ENCODE results near the gene ARHGEF7. TPM values are rescaled to one million over a fixed set of nuclear protein-coding genes. Genes with fewer than 3 reads are reported as not detected.
A peak's percentile ranks its signal among the peaks of the same experiment; 100 is the strongest.
"Not testable (repeated sequence)": the region's sequence is repeated elsewhere in the genome, so short reads cannot be mapped to it uniquely, and the experiment has no call there.

The ARHGEF7 gene
- polyA plus RNA-seq, 3 donors from 2014 or later, result 7.8 to 16.4 (median 7.9) TPM

DNA sequence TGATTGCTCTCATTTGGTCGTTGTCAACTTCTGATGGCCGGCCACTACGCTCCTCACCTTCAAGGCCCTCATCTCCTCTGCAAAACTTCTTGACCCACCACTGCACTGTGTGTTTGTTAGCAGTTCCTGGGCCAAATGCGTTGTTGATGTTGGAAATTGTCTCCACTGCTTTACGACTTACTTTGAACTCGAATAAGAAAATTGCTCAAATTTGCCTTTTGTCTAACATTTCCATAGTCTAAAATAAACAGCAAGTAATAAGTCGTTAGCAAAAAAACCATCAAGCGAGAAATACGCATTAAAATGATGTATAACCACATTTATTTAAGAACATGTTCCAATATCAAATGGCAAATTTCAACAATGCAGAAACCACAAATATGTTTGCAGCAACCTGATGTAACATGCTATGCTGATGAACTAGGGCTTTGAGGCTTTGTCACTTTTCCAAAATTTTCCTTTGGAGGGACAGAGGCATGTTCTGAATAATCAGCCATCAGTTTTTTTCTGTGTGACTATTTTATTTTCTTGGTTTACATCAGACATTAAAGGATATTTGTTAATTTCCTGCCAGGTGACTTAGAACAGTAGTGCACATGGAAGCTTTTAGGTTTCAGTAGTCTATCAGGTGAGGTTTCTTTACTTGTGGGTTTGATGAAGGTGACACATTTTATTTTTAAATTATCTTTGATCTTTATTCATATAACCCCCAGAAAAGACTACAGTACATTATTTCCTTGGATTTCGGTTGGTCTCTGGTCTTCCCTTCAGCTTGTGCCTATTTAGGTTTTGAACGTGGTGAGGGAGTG is 130.7 kb downstream of the ARHGEF7 start:
- H3K27ac Mint-ChIP-seq, result no peak overlapping the region
- peaks cover 0 to 4% (median 0%) of the 10 kb centered on the region in 3 donors for H3K27me3 Mint-ChIP-seq (ENCODE audit: low read depth in 3 of 3)

DNA sequence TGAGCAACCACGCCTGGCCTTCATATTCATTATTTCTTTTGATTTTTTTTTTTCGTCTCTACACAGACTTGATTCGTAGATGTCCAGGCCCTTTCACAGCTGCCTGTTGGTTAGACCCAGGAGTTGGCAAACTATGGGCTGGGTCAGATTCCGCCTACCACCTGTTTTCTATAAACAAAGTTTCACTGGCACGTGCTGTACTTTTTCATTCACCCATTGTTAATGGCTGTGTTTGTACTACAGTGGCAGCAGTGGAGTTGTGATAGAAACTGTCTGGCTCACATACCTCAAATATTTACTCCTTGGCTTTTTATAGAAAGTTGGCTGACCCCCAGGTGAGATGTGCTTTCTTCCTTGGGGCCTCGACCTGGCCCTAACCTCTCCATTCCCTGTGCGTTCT is 132.4 kb downstream of the ARHGEF7 start:
- Mint-ChIP-seq H3K27me3 (ENCODE audit: low read depth in 3 of 3) (peaks cover 0 to 4% (median 0%) of the 10 kb centered on the region in 3 donors), H3K36me3 (peaks cover 24 to 49% (median 27%) of the 10 kb centered on the region in 3 donors), H3K4me1 (peaks cover 10 to 31% of the 10 kb centered on the region in 2 donors), H3K4me3 (no peak overlapping the region), H3K9me3 (no peaks in the 10 kb centered on the region), H3K27ac (no peak overlapping the region)
- no peak for DNase-seq

More for the DNA sequence above, 130.7 kb downstream of the ARHGEF7 start:
- DNase-seq, result no peak
- H3K9me3 Mint-ChIP-seq, result no peaks in the 10 kb centered on the region
- H3K4me3 Mint-ChIP-seq, result no peak overlapping the region
- peaks cover 11 to 23% of the 10 kb centered on the region in 2 donors for H3K4me1 Mint-ChIP-seq
- peaks cover 27 to 52% (median 33%) of the 10 kb centered on the region in 3 donors for H3K36me3 Mint-ChIP-seq

DNA sequence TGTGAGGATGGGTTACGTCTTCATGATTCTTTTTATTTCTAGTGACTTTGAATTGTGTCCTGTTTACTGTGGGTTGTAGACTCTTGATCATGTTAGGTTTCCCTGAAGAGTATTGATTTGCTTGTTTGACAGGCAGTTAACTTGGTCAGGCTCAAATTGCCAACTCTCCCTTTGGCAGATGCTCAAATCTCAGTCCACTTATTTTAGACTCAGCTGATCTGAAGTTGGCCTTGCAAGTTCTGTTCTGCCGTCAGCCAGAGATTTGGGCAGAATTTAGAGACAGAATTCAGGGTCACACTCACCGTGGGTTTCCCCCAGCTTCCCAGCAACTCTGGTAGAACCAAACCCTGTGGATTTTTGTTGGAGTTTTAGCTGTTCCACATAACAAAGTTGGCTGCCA is 133.7 kb downstream of the ARHGEF7 start:
- Mint-ChIP-seq H3K9me3 (no peaks in the 10 kb centered on the region), H3K4me3 (no peak overlapping the region), H3K4me1 (peaks cover 10 to 31% of the 10 kb centered on the region in 2 donors), H3K27ac (no peak overlapping the region), H3K36me3 (peaks cover 24 to 52% (median 32%) of the 10 kb centered on the region in 3 donors), H3K27me3 (ENCODE audit: low read depth in 3 of 3) (peaks cover 0 to 4% (median 0%) of the 10 kb centered on the region in 3 donors)
- no peak for DNase-seq

- Mint-ChIP-seq H3K36me3 (peaks cover 16 to 47% (median 29%) of the 10 kb centered on the region in 3 donors), H3K27ac (peak overlapping the region in 1 of 6 donors; percentile 31), H3K9me3 (no peaks in the 10 kb centered on the region), H3K4me1 (peaks cover 9 to 31% of the 10 kb centered on the region in 2 donors), H3K4me3 (no peak overlapping the region), H3K27me3 (ENCODE audit: low read depth in 3 of 3) (peaks cover 0 to 4% (median 0%) of the 10 kb centered on the region in 3 donors)
- DNase-seq, result no peak
Measured at GRCh38 chr13:111249637-111250360, 134.7 kb downstream of the ARHGEF7 start.

DNA sequence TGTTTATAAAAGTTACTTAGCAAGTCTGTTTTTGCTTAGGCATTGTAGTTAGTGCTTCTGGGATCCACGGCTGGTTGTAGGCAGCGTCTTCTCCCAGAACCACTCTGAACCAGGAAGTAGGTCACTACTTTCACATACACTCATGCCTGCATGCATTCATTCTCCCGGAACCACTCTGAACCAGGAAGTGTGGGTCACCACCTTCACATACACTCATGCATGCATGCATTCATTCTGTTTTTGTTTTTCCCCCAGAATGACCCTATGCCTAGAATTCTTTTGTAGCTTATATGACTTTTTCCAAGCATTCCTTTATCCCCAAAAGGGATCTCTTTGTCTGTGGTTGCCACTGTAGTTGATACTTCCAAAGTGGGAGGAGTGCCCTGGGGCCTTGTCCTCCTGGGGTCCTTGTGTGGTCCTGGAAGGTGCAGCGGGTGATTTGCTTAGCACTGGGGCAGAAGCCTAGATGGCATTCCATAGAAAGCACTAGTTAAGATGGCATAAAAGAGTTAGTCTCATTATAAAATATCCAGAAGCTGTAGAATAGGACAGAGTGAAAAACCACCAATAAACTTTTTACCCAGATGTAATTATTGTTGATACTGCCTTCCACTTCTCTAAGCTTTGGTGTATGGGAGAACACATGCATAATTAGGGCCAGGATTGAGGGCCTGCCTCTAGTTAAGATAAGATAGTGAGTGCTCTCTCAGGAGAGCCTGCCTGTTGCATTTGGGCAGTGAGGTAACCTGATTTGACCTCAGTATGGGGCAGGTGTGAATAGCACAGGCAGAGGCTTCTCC is 136.7 kb downstream of the ARHGEF7 start:
- H3K36me3 Mint-ChIP-seq, result peaks cover 22 to 51% (median 32%) of the 10 kb centered on the region in 3 donors
- H3K4me1 Mint-ChIP-seq, result peaks cover 9 to 39% of the 10 kb centered on the region in 2 donors
- H3K27me3 Mint-ChIP-seq (ENCODE audit: low read depth in 3 of 3), result peaks cover 0 to 3% (median 2%) of the 10 kb centered on the region in 3 donors
- H3K9me3 Mint-ChIP-seq, result no peaks in the 10 kb centered on the region
- peak overlapping the region in 2 of 6 donors; percentile 8 to 43 for H3K27ac Mint-ChIP-seq
- DNase-seq, result no peak
- no peak overlapping the region for H3K4me3 Mint-ChIP-seq

DNA sequence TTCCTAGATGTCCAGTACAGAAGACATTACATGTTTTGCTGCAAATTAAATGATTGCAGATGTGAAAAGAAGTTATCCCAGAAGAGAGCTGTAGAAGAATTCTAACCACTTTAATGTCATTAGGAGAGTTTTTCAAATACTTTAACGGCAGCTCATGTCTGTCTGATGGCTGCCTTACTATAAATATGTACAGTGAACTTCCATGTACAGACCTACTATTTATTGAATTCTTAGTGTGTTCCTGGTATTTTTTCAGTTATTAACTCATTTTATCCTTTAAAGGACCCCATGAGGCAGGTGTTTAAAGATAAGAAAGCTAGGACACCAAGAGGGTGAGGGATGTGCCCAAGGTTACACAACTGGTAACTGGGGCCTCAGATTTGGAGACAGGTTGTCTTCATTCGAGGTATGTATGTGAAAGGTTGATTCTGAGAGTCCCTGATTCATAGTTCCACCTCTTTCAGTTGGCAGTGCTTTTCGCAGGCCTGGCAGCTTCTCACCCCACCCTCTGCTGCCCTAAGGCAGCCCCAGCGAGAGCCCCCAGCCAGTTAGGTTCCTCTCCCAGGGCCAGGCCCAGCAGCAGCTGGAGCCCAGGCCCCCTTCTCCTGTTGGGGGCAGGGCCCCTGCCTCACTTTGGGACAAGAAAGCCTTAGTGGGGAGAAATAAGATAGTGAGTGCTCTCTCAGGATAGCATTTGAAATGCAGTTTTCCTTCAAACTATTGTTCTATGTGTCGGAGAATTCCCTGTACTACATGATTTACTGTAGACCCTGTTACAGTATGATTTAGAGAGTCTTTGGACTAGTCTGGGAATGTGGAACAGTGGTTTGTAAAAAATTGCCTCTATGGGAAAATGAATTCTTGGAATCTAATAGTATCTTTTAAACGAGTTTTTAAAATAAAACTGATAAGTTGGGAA is 137.6 kb downstream of the ARHGEF7 start:
- Mint-ChIP-seq H3K36me3 (peaks cover 23 to 48% (median 31%) of the 10 kb centered on the region in 3 donors), H3K27me3 (ENCODE audit: low read depth in 3 of 3) (peaks cover 0 to 3% (median 2%) of the 10 kb centered on the region in 3 donors), H3K27ac (peak overlapping the region in 1 of 6 donors; percentile 8), H3K9me3 (no peaks in the 10 kb centered on the region), H3K4me1 (peaks cover 8 to 44% of the 10 kb centered on the region in 2 donors), H3K4me3 (no peak overlapping the region)
- no peak for DNase-seq

DNA sequence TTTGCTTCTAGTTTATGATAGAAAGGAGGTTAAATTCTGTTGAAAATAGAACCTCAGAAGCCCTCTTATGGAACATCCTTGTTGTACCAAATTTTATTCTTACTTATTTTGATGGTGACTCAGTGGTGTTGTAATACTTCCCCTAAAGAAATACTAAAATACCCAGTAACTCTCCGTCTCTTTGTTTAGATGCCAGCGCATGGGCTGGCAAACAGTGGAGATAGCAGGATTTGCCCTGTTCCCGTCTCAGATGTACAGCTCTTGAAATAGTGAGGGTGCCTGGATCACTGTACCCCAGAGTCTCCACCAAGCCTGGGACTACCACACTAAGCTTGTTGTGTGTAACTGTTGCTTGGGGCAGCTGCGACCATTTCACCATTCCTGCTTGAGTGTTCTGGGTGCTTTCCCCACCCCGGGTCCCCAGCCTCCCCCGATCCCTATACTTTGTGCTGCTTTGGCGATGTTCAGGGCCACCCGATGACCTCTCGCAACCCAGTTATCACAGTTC is 138.3 kb downstream of the ARHGEF7 start:
- H3K27me3 Mint-ChIP-seq (ENCODE audit: low read depth in 3 of 3), result peaks cover 0 to 3% (median 0%) of the 10 kb centered on the region in 3 donors
- H3K9me3 Mint-ChIP-seq, result no peaks in the 10 kb centered on the region
- peak overlapping the region in 4 of 6 donors; percentile 9 to 40 (median 29) for H3K27ac Mint-ChIP-seq
- no peak overlapping the region for H3K4me3 Mint-ChIP-seq
- H3K36me3 Mint-ChIP-seq, result peaks cover 21 to 46% (median 33%) of the 10 kb centered on the region in 3 donors
- H3K4me1 Mint-ChIP-seq, result peaks cover 7 to 44% of the 10 kb centered on the region in 2 donors
- DNase-seq, result no peak

DNA sequence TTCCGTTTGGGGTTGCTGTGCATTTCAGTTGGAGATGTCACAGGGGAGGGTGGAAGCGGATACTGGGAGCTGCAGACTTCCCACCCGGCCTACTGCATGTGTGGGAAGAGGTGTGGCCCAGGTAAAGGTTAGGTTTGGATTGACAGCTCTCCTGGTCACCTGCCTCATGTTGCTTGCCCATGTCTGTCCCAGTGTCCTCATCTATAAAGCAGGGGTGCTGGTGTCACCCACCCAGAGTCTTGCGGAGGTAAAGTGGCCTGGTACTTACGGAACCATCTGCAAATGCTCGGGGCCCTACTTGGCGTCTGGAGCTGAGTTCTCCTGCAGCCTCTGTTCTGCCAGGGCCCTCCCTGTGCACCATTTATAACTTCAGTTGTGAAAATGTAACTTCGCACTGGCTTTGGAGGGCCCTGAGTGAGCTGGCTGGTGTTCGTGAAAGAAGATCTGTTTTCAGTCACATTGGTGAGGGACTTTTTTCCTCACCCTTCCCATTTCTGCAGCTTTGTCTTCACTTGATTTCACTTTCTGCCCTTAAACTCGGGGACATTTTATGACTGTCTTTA is 140.2 kb downstream of the ARHGEF7 start:
- no peak overlapping the region for H3K27ac Mint-ChIP-seq
- no peak for DNase-seq
- peaks cover 9 to 32% of the 10 kb centered on the region in 2 donors for H3K4me1 Mint-ChIP-seq
- H3K9me3 Mint-ChIP-seq, result peaks cover 0 to 14% (median 6%) of the 10 kb centered on the region in 6 donors
- H3K27me3 Mint-ChIP-seq (ENCODE audit: low read depth in 3 of 3), result peaks cover 0 to 3% (median 2%) of the 10 kb centered on the region in 3 donors
- no peak overlapping the region for H3K4me3 Mint-ChIP-seq
- peaks cover 31 to 56% (median 38%) of the 10 kb centered on the region in 3 donors for H3K36me3 Mint-ChIP-seq

DNA sequence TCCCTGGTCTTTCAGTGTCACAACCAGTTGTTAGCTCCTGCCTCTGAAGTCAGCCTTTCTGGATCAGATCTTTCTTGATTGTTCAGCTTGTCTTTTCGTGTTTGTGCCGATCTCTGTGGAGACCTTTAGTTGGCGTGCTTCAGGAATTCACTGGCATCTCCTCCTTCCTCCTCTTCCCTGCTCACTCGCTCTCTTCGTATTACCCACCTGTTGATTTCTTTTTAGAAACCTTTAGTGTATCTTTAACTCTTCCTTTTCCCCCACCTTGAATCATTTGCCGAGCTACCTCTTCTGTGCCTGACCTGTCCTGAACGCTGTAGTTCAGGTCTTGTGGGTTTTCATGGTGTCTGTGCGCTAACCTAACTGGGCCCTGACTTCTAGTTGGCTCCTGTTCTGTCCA is 141.3 kb downstream of the ARHGEF7 start:
- H3K9me3 Mint-ChIP-seq, result peaks cover 0 to 14% (median 6%) of the 10 kb centered on the region in 6 donors
- peak overlapping the region in 1 of 6 donors; percentile 10 for H3K27ac Mint-ChIP-seq
- H3K4me3 Mint-ChIP-seq, result no peak overlapping the region
- H3K36me3 Mint-ChIP-seq, result peaks cover 33 to 55% (median 38%) of the 10 kb centered on the region in 3 donors
- peaks cover 0 to 3% (median 3%) of the 10 kb centered on the region in 3 donors for H3K27me3 Mint-ChIP-seq (ENCODE audit: low read depth in 3 of 3)
- peaks cover 4 to 21% of the 10 kb centered on the region in 2 donors for H3K4me1 Mint-ChIP-seq
- no peak for DNase-seq

- Mint-ChIP-seq H3K4me1 (peaks cover 6 to 24% of the 10 kb centered on the region in 2 donors), H3K4me3 (no peak overlapping the region), H3K9me3 (peaks cover 0 to 14% (median 6%) of the 10 kb centered on the region in 6 donors), H3K27ac (peak overlapping the region in 1 of 6 donors; percentile 21), H3K36me3 (peaks cover 33 to 55% (median 38%) of the 10 kb centered on the region in 3 donors), H3K27me3 (ENCODE audit: low read depth in 3 of 3) (peaks cover 0 to 3% (median 3%) of the 10 kb centered on the region in 3 donors)
- no peak for DNase-seq
Measured at GRCh38 chr13:111256946-111257345, 141.8 kb downstream of the ARHGEF7 start.

GRCh38 chr13:111257899-111258298 is 142.8 kb downstream of the ARHGEF7 start:
- peaks cover 0 to 14% (median 6%) of the 10 kb centered on the region in 6 donors for H3K9me3 Mint-ChIP-seq
- H3K4me1 Mint-ChIP-seq, result peaks cover 9 to 28% of the 10 kb centered on the region in 2 donors
- H3K27me3 Mint-ChIP-seq (ENCODE audit: low read depth in 3 of 3); H3K27ac Mint-ChIP-seq; H3K4me3 Mint-ChIP-seq; DNase-seq: not testable (repeated sequence)
- H3K36me3 Mint-ChIP-seq, result peaks cover 33 to 55% (median 38%) of the 10 kb centered on the region in 3 donors

DNA sequence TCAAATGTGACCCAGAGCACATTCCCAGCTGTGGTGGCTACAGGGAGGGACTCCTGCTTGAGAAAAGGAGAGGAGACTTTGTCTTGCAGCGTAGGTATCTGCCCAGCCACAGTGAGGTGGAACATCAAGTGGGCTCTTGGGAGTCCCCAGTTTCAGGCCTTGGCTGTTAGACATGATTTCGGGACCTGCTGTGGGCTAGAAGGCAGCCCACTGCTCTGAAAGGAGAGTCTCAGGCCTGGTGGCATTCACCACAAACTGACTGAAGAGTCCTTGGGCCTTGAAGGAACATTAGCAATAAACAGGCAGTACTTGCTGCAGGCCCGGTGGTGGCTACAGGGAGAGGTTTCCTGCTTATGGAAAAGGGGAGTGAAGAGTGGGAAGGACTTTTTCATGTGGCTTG is 143.5 kb downstream of the ARHGEF7 start:
- Mint-ChIP-seq H3K4me3 (no peak overlapping the region), H3K27ac (no peak overlapping the region), H3K9me3 (peaks cover 0 to 14% (median 6%) of the 10 kb centered on the region in 6 donors), H3K4me1 (peaks cover 14 to 33% of the 10 kb centered on the region in 2 donors), H3K36me3 (peaks cover 33 to 53% (median 34%) of the 10 kb centered on the region in 3 donors), H3K27me3 (ENCODE audit: low read depth in 3 of 3) (peaks cover 0 to 3% (median 3%) of the 10 kb centered on the region in 3 donors)
- no peak for DNase-seq
